ENCODE measurements around the gene LCN2.

LCN2 gene

GRCh38 chr9:128121466-128121810, 27.8 kb upstream of the LCN2 start:
- Histone ChIP-seq H3K27ac (ENCODE audit: low read depth, low read length) (no peak overlapping the region), H3K4me2 (ENCODE audit: low read depth, low read length, poor library complexity, severe bottlenecking) (no peak overlapping the region), H3K9ac (ENCODE audit: low read length) (no peak overlapping the region), H2AFZ (ENCODE audit: low read depth, low read length, severe bottlenecking) (no peak overlapping the region), H3K27me3 (ENCODE audit: low read length) (no peaks in the 10 kb centered on the region), H3K79me2 (ENCODE audit: insufficient read depth, low read length) (peaks cover 10% of the 10 kb centered on the region), H3K36me3 (ENCODE audit: low read length) (no peaks in the 10 kb centered on the region), H3K9me2 (replicated peaks; ENCODE audit: insufficient read depth, low read length) (no peaks in the 10 kb centered on the region), H3F3A (ENCODE audit: insufficient read depth) (no peaks in the 10 kb centered on the region), H3K9me3 (ENCODE audit: insufficient read depth, low read length) (no peaks in the 10 kb centered on the region), H3K4me3 (ENCODE audit: insufficient read depth, low read length, poor library complexity, severe bottlenecking) (no peak overlapping the region), H4K20me1 (ENCODE audit: low read depth, low read length) (no peaks in the 10 kb centered on the region; the same call in 1 of the 2 replicates)
- no peak for TF ChIP-seq CTCF (IDR thresholded peaks at IDR 0.05; ENCODE audit: insufficient read depth, low read length, poor library complexity, severe bottlenecking)
- TF ChIP-seq EZH2phosphoT487 (conservative IDR thresholded peaks at IDR 0.05; ENCODE audit: low read length) = no peak

GRCh38 chr9:128121924-128122808, 27.1 kb upstream of the LCN2 start:
- Histone ChIP-seq H3K9ac (ENCODE audit: low read length) (no peak overlapping the region), H2AFZ (ENCODE audit: low read depth, low read length, severe bottlenecking) (no peak overlapping the region), H4K20me1 (ENCODE audit: low read depth, low read length) (no peaks in the 10 kb centered on the region; the same call in 1 of the 2 replicates), H3K9me2 (replicated peaks; ENCODE audit: insufficient read depth, low read length) (no peaks in the 10 kb centered on the region), H3K4me2 (ENCODE audit: low read depth, low read length, poor library complexity, severe bottlenecking) (no peak overlapping the region), H3K27ac (ENCODE audit: low read depth, low read length) (no peak overlapping the region), H3K36me3 (ENCODE audit: low read length) (no peaks in the 10 kb centered on the region), H3F3A (ENCODE audit: insufficient read depth) (no peaks in the 10 kb centered on the region), H3K9me3 (ENCODE audit: insufficient read depth, low read length) (no peaks in the 10 kb centered on the region), H3K27me3 (ENCODE audit: low read length) (no peaks in the 10 kb centered on the region), H3K79me2 (ENCODE audit: insufficient read depth, low read length) (peaks cover 17% of the 10 kb centered on the region), H3K4me3 (ENCODE audit: insufficient read depth, low read length, poor library complexity, severe bottlenecking) (no peak overlapping the region)
- TF ChIP-seq CTCF (IDR thresholded peaks at IDR 0.05; ENCODE audit: insufficient read depth, low read length, poor library complexity, severe bottlenecking) (no peak), EZH2phosphoT487 (conservative IDR thresholded peaks at IDR 0.05; ENCODE audit: low read length) (no peak)

- H3K4me2 ChIP-seq (ENCODE audit: low read depth, low read length, poor library complexity, severe bottlenecking) = no peak overlapping the region
- no peaks in the 10 kb centered on the region for H3K36me3 ChIP-seq (ENCODE audit: low read length)
Observed at GRCh38 chr9:128122809-128123175, 26.5 kb upstream of the LCN2 start.

More at GRCh38 chr9:128122809-128123175, 26.5 kb upstream of the LCN2 start:
- no peaks in the 10 kb centered on the region for H3F3A ChIP-seq (ENCODE audit: insufficient read depth)
- H3K27ac ChIP-seq (ENCODE audit: low read depth, low read length) = no peak overlapping the region
- peaks cover 20% of the 10 kb centered on the region for H3K79me2 ChIP-seq (ENCODE audit: insufficient read depth, low read length)
- no peaks in the 10 kb centered on the region; the same call in 1 of the 2 replicates for H4K20me1 ChIP-seq (ENCODE audit: low read depth, low read length)
- H3K4me3 ChIP-seq (ENCODE audit: insufficient read depth, low read length, poor library complexity, severe bottlenecking) = no peak overlapping the region
- TF ChIP-seq CTCF (IDR thresholded peaks at IDR 0.05; ENCODE audit: insufficient read depth, low read length, poor library complexity, severe bottlenecking) (no peak), EZH2phosphoT487 (conservative IDR thresholded peaks at IDR 0.05; ENCODE audit: low read length) (no peak)
- no peak overlapping the region for H3K9ac ChIP-seq (ENCODE audit: low read length)
- H2AFZ ChIP-seq (ENCODE audit: low read depth, low read length, severe bottlenecking) = no peak overlapping the region
- no peaks in the 10 kb centered on the region for H3K9me2 ChIP-seq (replicated peaks; ENCODE audit: insufficient read depth, low read length)
- no peaks in the 10 kb centered on the region for H3K9me3 ChIP-seq (ENCODE audit: insufficient read depth, low read length)
- H3K27me3 ChIP-seq (ENCODE audit: low read length) = no peaks in the 10 kb centered on the region
